NT2/D1 (cell line): Measurements from ENCODE around the gene CA5A.

Experiments
- DNase-seq: peaks from one replicate; pipeline ENCODE4 v3.0.0-alpha.2; 2011; ENCODE audit warnings: low read depth, low spot score
- H3K27me3 ChIP-seq: 2 replicates; pipeline ENCODE4 v1.6.0; 2011; ENCODE audit warnings: mild to moderate bottlenecking; ENCODE audit not compliant: insufficient read length, insufficient read depth
- H3K36me3 ChIP-seq: 2 replicates; pipeline ENCODE4 v1.6.1; 2011; ENCODE audit warnings: mild to moderate bottlenecking, low read length, mixed read lengths; ENCODE audit not compliant: insufficient read depth, insufficient read length
- H3K4me1 ChIP-seq: 2 replicates; pipeline ENCODE4 v1.5.1; 2011; ENCODE audit not compliant: insufficient read depth, insufficient read length
- H3K4me3 ChIP-seq: 2 replicates; pipeline ENCODE4 v1.5.1; 2011; ENCODE audit warnings: low read depth; ENCODE audit not compliant: insufficient read length
- H3K9ac ChIP-seq: 2 replicates; pipeline ENCODE4 v1.6.0; 2011; ENCODE audit warnings: low read depth; ENCODE audit not compliant: insufficient read length
- H3K9me3 ChIP-seq: 2 replicates; pipeline ENCODE4 v1.5.1; 2011; ENCODE audit warnings: mild to moderate bottlenecking, low read length; ENCODE audit not compliant: insufficient read depth
- SUZ12 ChIP-seq: IDR thresholded peaks from 2 replicates; pipeline ENCODE4 v1.6.1; 2011; ENCODE audit not compliant: insufficient read length, insufficient read depth; ENCODE audit errors: extremely low read depth
- YY1 ChIP-seq: IDR thresholded peaks from 2 replicates; pipeline ENCODE4 v1.6.1; 2011; ENCODE audit not compliant: insufficient read length, insufficient read depth
- ZNF274 ChIP-seq: IDR thresholded peaks from 2 replicates; pipeline ENCODE4 v1.6.1; 2011; ENCODE audit warnings: mild to moderate bottlenecking, low read depth, low read length

The CA5A gene

GRCh38 chr16:87955302-87956097 is 19.2 kb upstream of the CA5A start:
- H3K9me3 ChIP-seq, result no peaks in the 10 kb centered on the region
- peaks cover 15% of the 10 kb centered on the region for H3K4me1 ChIP-seq
- TF ChIP-seq SUZ12 (no peak), YY1 (no peak), ZNF274 (no peak)
- peaks cover 75% of the 10 kb centered on the region for H3K36me3 ChIP-seq
- no peak overlapping the region for H3K9ac ChIP-seq
- no peaks in the 10 kb centered on the region for H3K27me3 ChIP-seq
- no peak overlapping the region for H3K4me3 ChIP-seq
- no peak for DNase-seq

GRCh38 chr16:87954826-87955225 is 18.5 kb upstream of the CA5A start:
- H3K4me3 ChIP-seq, result no peak overlapping the region
- no peak for DNase-seq

GRCh38 chr16:87954361-87954760 is 18.0 kb upstream of the CA5A start:
- Histone ChIP-seq H3K9ac (no peak overlapping the region), H3K36me3 (peaks cover 72% of the 10 kb centered on the region), H3K9me3 (no peaks in the 10 kb centered on the region), H3K4me3 (no peak overlapping the region), H3K27me3 (no peaks in the 10 kb centered on the region), H3K4me1 (peaks cover 15% of the 10 kb centered on the region)
- TF ChIP-seq ZNF274 (no peak), SUZ12 (no peak), YY1 (no peak)
- no peak for DNase-seq

More at GRCh38 chr16:87954826-87955225, 18.5 kb upstream of the CA5A start:
- Histone ChIP-seq H3K9me3 (no peaks in the 10 kb centered on the region), H3K36me3 (peaks cover 73% of the 10 kb centered on the region), H3K4me1 (peaks cover 15% of the 10 kb centered on the region), H3K27me3 (no peaks in the 10 kb centered on the region), H3K9ac (no peak overlapping the region)
- TF ChIP-seq ZNF274 (no peak), YY1 (no peak), SUZ12 (no peak)

GRCh38 chr16:87953308-87954215 is 17.2 kb upstream of the CA5A start:
- peak overlapping the region; percentile 45 for H3K9ac ChIP-seq
- peaks cover 64% of the 10 kb centered on the region for H3K36me3 ChIP-seq
- H3K27me3 ChIP-seq, result no peaks in the 10 kb centered on the region
- no peak overlapping the region for H3K4me3 ChIP-seq
- peaks cover 10% of the 10 kb centered on the region for H3K4me1 ChIP-seq
- no peaks in the 10 kb centered on the region for H3K9me3 ChIP-seq
- TF ChIP-seq YY1, result no peak
- no peak for TF ChIP-seq ZNF274
- TF ChIP-seq SUZ12, result no peak
- DNase-seq, result no peak

GRCh38 chr16:87952751-87953150 is 16.4 kb upstream of the CA5A start:
- H3K4me1 ChIP-seq, result peaks cover 8% of the 10 kb centered on the region
- H3K9ac ChIP-seq, result peak overlapping the region; percentile 97
- H3K9me3 ChIP-seq, result no peaks in the 10 kb centered on the region
- no peak overlapping the region for H3K4me3 ChIP-seq
- no peaks in the 10 kb centered on the region for H3K27me3 ChIP-seq
- H3K36me3 ChIP-seq, result peaks cover 56% of the 10 kb centered on the region
- TF ChIP-seq YY1, result no peak
- no peak for TF ChIP-seq SUZ12
- TF ChIP-seq ZNF274, result no peak
- DNase-seq, result no peak

GRCh38 chr16:87951552-87952538 is 15.5 kb upstream of the CA5A start:
- Histone ChIP-seq H3K4me1 (peaks cover 8% of the 10 kb centered on the region), H3K36me3 (peaks cover 47% of the 10 kb centered on the region), H3K27me3 (no peaks in the 10 kb centered on the region), H3K9me3 (no peaks in the 10 kb centered on the region), H3K4me3 (peak overlapping the region; percentile 83), H3K9ac (peak overlapping the region; percentile 97)
- no peak for DNase-seq
- no peak for TF ChIP-seq SUZ12
- no peak for TF ChIP-seq YY1
- no peak for TF ChIP-seq ZNF274
